Activated naive CD4-positive, alpha-beta T cell treated with Interleukin-2 at 50 U/mL for 16 hours (primary cell): Measurements from ENCODE around the gene IFTAP.
A peak's percentile ranks its signal among the peaks of the same experiment; 100 is the strongest.
"Not testable (repeated sequence)": the region's sequence is repeated elsewhere in the genome, so short reads cannot be mapped to it uniquely, and the experiment has no call there.

ENCODE experiments used
- DNase-seq: peaks from one replicate; pipeline ENCODE4 v3.0.0-alpha.2; 2020

The IFTAP gene

GRCh38 chr11:36594316-36594989 is at the start of gene IFTAP:
TSS of gene IFTAP (plus strand) at chr11:36594502. CDS start at chr11:36610104, 15,602 bp downstream.
- peak; percentile 9 for DNase-seq

- no peak for DNase-seq
These were observed 43.8 kb upstream of the IFTAP start for GRCh38 chr11:36550385-36551115.

GRCh38 chr11:36557390-36557789 is 36.9 kb upstream of the IFTAP start:
- not testable (repeated sequence) for DNase-seq

GRCh38 chr11:36557991-36558390 is 36.3 kb upstream of the IFTAP start:
- no peak for DNase-seq

- no peak for DNase-seq
These were observed 35.5 kb upstream of the IFTAP start for GRCh38 chr11:36558571-36559413.

- DNase-seq, result peak; percentile 38
These were observed 29.8 kb upstream of the IFTAP start for GRCh38 chr11:36564376-36565030.

- DNase-seq, result no peak
These were observed 29.2 kb upstream of the IFTAP start for GRCh38 chr11:36565031-36565610.

GRCh38 chr11:36566407-36567053 is 27.8 kb upstream of the IFTAP start:
- no peak for DNase-seq

GRCh38 chr11:36567694-36568093 is 26.6 kb upstream of the IFTAP start, which contains the start of gene RAG1:
TSS of gene RAG1 (plus strand) at chr11:36568007. CDS start at chr11:36573305, 5,298 bp downstream.
- DNase-seq, result no peak

GRCh38 chr11:36569095-36569494 is 25.2 kb upstream of the IFTAP start:
- no peak for DNase-seq

GRCh38 chr11:36574486-36574885 is 19.8 kb upstream of the IFTAP start:
- no peak for DNase-seq

GRCh38 chr11:36577373-36577772 is 16.9 kb upstream of the IFTAP start:
- DNase-seq, result no peak

- no peak for DNase-seq
These were observed 16.4 kb upstream of the IFTAP start for GRCh38 chr11:36577859-36578258.

GRCh38 chr11:36578458-36578857 is 15.8 kb upstream of the IFTAP start:
- no peak for DNase-seq

- DNase-seq, result no peak
These were observed 12.8 kb upstream of the IFTAP start for GRCh38 chr11:36581536-36581935.

- DNase-seq, result no peak
These were observed 10.6 kb upstream of the IFTAP start for GRCh38 chr11:36583667-36584066.

- no peak for DNase-seq
These were observed 7.8 kb upstream of the IFTAP start for GRCh38 chr11:36586543-36586942.

GRCh38 chr11:36588099-36588498 is 6.2 kb upstream of the IFTAP start:
- no peak for DNase-seq

- DNase-seq, result no peak
These were observed 3.8 kb upstream of the IFTAP start for GRCh38 chr11:36590513-36590912.

- no peak for DNase-seq
These were observed 2.9 kb upstream of the IFTAP start for GRCh38 chr11:36591433-36591832.

- no peak for DNase-seq
These were observed 2.6 kb downstream of the IFTAP start for GRCh38 chr11:36596880-36597279.

GRCh38 chr11:36598051-36598450 is 3.7 kb downstream of the IFTAP start, which contains the start of gene RAG2:
TSS of gene RAG2 (minus strand) at chr11:36598236. CDS start at chr11:36594168, 4,068 bp downstream.
- no peak for DNase-seq
